WTC11 (cell line): ENCODE results near the gene ANO3.

Experiments
- CREB1 ChIP-seq: sonication (generic); formaldehyde crosslinking; IDR thresholded peaks from 2 replicates; pipeline ENCODE4 v1.8.0; 2023; ENCODE audit warnings: mild to moderate bottlenecking, missing genetic modification reagents
- SP1 ChIP-seq: sonication (generic); formaldehyde crosslinking; conservative IDR thresholded peaks from 2 replicates; pipeline ENCODE4 v1.8.1; 2022; ENCODE audit warnings: missing genetic modification reagents
- ZBTB21 ChIP-seq: sonication (generic); formaldehyde crosslinking; IDR thresholded peaks from 2 replicates; pipeline ENCODE4 v1.8.1; 2023; ENCODE audit warnings: mild to moderate bottlenecking, missing genetic modification reagents, borderline replicate concordance
- ZNF423 ChIP-seq: fragments of 250-450 bp; sonication (Bioruptor Pico); IDR thresholded peaks from 2 replicates; pipeline ENCODE4 v2.1.2; 2022; ENCODE audit warnings: mild to moderate bottlenecking, moderate library complexity
- TF ChIP-seq, protein P1 (sequence below): fragments of 200-600 bp; IDR thresholded peaks from 2 replicates; pipeline ENCODE4 v1.8.0; 2022; ENCODE audit warnings: antibody characterized with exemption
- TF ChIP-seq, protein P2 (sequence below): sonication (generic); formaldehyde crosslinking; IDR thresholded peaks from 2 replicates; pipeline ENCODE4 v1.8.1; 2023; ENCODE audit warnings: mild to moderate bottlenecking, missing genetic modification reagents, moderate library complexity
- TF ChIP-seq, protein P3 (sequence below): sonication (generic); formaldehyde crosslinking; IDR thresholded peaks from 2 replicates; pipeline ENCODE4 v1.8.0; 2022; ENCODE audit warnings: mild to moderate bottlenecking, missing genetic modification reagents
- TF ChIP-seq, protein P4 (sequence below): sonication (generic); formaldehyde crosslinking; IDR thresholded peaks from 2 replicates; pipeline ENCODE4 v1.8.1; 2022; ENCODE audit warnings: low read depth, missing genetic modification reagents, borderline replicate concordance
- TF ChIP-seq, protein P5 (sequence below): sonication (generic); formaldehyde crosslinking; conservative IDR thresholded peaks from 2 replicates; pipeline ENCODE4 v1.8.1; 2022; ENCODE audit warnings: mild to moderate bottlenecking, missing genetic modification reagents
- TF ChIP-seq, protein P6 (sequence below): sonication (generic); formaldehyde crosslinking; IDR thresholded peaks from 2 replicates; pipeline ENCODE4 v1.8.1; 2023; ENCODE audit warnings: mild to moderate bottlenecking, missing genetic modification reagents, moderate library complexity
- TF ChIP-seq, protein P7 (sequence below): sonication (generic); formaldehyde crosslinking; IDR thresholded peaks from 2 replicates; pipeline ENCODE4 v1.8.1; 2023; ENCODE audit warnings: mild to moderate bottlenecking, moderate library complexity, missing genetic modification reagents
- TF ChIP-seq, protein P8 (sequence below): sonication (generic); formaldehyde crosslinking; IDR thresholded peaks from 2 replicates; pipeline ENCODE4 v1.8.1; 2023; ENCODE audit warnings: mild to moderate bottlenecking, missing genetic modification reagents, borderline replicate concordance

DNA sequence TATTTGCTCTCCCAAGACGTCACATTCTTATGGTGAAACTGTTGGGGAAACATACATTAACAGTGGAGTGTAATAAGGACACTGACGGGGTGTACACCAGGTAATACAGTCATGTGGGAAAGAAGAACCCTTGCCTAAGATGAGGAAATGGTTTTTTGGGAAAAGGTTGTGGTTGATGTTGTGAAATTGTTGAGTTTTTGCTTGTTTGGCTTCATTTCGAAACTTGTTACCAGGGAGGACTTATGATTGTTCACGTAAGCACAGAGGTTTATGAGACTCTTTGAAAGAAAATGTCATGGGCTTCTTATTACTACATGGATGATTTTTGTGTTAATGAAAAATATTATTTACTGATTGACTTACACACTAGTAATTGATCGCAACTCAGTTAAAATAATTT lies 16.8 kb downstream of the ANO3 start:
- TF ChIP-seq CREB1: no peak
- TF ChIP-seq, protein P1, sequence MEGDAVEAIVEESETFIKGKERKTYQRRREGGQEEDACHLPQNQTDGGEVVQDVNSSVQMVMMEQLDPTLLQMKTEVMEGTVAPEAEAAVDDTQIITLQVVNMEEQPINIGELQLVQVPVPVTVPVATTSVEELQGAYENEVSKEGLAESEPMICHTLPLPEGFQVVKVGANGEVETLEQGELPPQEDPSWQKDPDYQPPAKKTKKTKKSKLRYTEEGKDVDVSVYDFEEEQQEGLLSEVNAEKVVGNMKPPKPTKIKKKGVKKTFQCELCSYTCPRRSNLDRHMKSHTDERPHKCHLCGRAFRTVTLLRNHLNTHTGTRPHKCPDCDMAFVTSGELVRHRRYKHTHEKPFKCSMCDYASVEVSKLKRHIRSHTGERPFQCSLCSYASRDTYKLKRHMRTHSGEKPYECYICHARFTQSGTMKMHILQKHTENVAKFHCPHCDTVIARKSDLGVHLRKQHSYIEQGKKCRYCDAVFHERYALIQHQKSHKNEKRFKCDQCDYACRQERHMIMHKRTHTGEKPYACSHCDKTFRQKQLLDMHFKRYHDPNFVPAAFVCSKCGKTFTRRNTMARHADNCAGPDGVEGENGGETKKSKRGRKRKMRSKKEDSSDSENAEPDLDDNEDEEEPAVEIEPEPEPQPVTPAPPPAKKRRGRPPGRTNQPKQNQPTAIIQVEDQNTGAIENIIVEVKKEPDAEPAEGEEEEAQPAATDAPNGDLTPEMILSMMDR: no peak
- TF ChIP-seq ZBTB21 (CRISPR knock-in tag): no peak
- TF ChIP-seq SP1 (CRISPR knock-in tag): no peak
- TF ChIP-seq, protein P2, sequence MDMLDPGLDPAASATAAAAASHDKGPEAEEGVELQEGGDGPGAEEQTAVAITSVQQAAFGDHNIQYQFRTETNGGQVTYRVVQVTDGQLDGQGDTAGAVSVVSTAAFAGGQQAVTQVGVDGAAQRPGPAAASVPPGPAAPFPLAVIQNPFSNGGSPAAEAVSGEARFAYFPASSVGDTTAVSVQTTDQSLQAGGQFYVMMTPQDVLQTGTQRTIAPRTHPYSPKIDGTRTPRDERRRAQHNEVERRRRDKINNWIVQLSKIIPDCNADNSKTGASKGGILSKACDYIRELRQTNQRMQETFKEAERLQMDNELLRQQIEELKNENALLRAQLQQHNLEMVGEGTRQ (CRISPR knock-in tag): no peak
- TF ChIP-seq, protein P3, sequence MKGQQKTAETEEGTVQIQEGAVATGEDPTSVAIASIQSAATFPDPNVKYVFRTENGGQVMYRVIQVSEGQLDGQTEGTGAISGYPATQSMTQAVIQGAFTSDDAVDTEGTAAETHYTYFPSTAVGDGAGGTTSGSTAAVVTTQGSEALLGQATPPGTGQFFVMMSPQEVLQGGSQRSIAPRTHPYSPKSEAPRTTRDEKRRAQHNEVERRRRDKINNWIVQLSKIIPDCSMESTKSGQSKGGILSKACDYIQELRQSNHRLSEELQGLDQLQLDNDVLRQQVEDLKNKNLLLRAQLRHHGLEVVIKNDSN: no peak
- TF ChIP-seq, protein P4, sequence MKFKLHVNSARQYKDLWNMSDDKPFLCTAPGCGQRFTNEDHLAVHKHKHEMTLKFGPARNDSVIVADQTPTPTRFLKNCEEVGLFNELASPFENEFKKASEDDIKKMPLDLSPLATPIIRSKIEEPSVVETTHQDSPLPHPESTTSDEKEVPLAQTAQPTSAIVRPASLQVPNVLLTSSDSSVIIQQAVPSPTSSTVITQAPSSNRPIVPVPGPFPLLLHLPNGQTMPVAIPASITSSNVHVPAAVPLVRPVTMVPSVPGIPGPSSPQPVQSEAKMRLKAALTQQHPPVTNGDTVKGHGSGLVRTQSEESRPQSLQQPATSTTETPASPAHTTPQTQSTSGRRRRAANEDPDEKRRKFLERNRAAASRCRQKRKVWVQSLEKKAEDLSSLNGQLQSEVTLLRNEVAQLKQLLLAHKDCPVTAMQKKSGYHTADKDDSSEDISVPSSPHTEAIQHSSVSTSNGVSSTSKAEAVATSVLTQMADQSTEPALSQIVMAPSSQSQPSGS (CRISPR knock-in tag): no peak
- no peak for TF ChIP-seq ZNF423 (CRISPR knock-in tag)
- TF ChIP-seq, protein P5, sequence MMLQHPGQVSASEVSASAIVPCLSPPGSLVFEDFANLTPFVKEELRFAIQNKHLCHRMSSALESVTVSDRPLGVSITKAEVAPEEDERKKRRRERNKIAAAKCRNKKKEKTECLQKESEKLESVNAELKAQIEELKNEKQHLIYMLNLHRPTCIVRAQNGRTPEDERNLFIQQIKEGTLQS (CRISPR knock-in tag): no peak
- TF ChIP-seq, protein P6, sequence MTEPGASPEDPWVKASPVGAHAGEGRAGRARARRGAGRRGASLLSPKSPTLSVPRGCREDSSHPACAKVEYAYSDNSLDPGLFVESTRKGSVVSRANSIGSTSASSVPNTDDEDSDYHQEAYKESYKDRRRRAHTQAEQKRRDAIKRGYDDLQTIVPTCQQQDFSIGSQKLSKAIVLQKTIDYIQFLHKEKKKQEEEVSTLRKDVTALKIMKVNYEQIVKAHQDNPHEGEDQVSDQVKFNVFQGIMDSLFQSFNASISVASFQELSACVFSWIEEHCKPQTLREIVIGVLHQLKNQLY (CRISPR knock-in tag): no peak
- TF ChIP-seq, protein P7, sequence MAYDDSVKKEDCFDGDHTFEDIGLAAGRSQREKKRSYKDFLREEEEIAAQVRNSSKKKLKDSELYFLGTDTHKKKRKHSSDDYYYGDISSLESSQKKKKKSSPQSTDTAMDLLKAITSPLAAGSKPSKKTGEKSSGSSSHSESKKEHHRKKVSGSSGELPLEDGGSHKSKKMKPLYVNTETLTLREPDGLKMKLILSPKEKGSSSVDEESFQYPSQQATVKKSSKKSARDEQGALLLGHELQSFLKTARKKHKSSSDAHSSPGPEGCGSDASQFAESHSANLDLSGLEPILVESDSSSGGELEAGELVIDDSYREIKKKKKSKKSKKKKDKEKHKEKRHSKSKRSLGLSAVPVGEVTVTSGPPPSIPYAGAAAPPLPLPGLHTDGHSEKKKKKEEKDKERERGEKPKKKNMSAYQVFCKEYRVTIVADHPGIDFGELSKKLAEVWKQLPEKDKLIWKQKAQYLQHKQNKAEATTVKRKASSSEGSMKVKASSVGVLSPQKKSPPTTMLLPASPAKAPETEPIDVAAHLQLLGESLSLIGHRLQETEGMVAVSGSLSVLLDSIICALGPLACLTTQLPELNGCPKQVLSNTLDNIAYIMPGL: no peak
- TF ChIP-seq, protein P8, sequence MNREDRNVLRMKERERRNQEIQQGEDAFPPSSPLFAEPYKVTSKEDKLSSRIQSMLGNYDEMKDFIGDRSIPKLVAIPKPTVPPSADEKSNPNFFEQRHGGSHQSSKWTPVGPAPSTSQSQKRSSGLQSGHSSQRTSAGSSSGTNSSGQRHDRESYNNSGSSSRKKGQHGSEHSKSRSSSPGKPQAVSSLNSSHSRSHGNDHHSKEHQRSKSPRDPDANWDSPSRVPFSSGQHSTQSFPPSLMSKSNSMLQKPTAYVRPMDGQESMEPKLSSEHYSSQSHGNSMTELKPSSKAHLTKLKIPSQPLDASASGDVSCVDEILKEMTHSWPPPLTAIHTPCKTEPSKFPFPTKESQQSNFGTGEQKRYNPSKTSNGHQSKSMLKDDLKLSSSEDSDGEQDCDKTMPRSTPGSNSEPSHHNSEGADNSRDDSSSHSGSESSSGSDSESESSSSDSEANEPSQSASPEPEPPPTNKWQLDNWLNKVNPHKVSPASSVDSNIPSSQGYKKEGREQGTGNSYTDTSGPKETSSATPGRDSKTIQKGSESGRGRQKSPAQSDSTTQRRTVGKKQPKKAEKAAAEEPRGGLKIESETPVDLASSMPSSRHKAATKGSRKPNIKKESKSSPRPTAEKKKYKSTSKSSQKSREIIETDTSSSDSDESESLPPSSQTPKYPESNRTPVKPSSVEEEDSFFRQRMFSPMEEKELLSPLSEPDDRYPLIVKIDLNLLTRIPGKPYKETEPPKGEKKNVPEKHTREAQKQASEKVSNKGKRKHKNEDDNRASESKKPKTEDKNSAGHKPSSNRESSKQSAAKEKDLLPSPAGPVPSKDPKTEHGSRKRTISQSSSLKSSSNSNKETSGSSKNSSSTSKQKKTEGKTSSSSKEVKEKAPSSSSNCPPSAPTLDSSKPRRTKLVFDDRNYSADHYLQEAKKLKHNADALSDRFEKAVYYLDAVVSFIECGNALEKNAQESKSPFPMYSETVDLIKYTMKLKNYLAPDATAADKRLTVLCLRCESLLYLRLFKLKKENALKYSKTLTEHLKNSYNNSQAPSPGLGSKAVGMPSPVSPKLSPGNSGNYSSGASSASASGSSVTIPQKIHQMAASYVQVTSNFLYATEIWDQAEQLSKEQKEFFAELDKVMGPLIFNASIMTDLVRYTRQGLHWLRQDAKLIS (CRISPR knock-in tag): no peak
